ENCODE data around the gene RPS10.

Gene RPS10

GRCh38 chr6:34469499-34469898, 43.6 kb upstream of the RPS10 start:
- Histone ChIP-seq H3K9me3 (ENCODE audit: severe bottlenecking) (peaks cover 2% of the 10 kb centered on the region), H3K4me3 (ENCODE audit: severe bottlenecking) (no peak overlapping the region), H3K4me1 (ENCODE audit: insufficient read depth, poor library complexity, severe bottlenecking) (no peaks in the 10 kb centered on the region), H3K27me3 (ENCODE audit: insufficient read depth, poor library complexity, severe bottlenecking) (no peaks in the 10 kb centered on the region), H3K36me3 (ENCODE audit: low read depth) (no peaks in the 10 kb centered on the region), H3K27ac (ENCODE audit: poor library complexity, severe bottlenecking) (no peak overlapping the region)
- no peak for DNase-seq (ENCODE audit: low spot score)
- no peak for TF ChIP-seq CTCF (IDR thresholded peaks at IDR 0.05; ENCODE audit: poor library complexity, severe bottlenecking)
- ATAC-seq (ENCODE audit: low read depth): no peak

- DNase-seq (ENCODE audit: low spot score) (no peak), ATAC-seq (ENCODE audit: low read depth) (no peak)
- H3K4me3 ChIP-seq (ENCODE audit: severe bottlenecking): no peak overlapping the region
- no peak for TF ChIP-seq CTCF (IDR thresholded peaks at IDR 0.05; ENCODE audit: poor library complexity, severe bottlenecking)
- no peaks in the 10 kb centered on the region for H3K9me3 ChIP-seq (ENCODE audit: severe bottlenecking)
- no peaks in the 10 kb centered on the region for H3K36me3 ChIP-seq (ENCODE audit: low read depth)
- no peaks in the 10 kb centered on the region for H3K4me1 ChIP-seq (ENCODE audit: insufficient read depth, poor library complexity, severe bottlenecking)
- H3K27me3 ChIP-seq (ENCODE audit: insufficient read depth, poor library complexity, severe bottlenecking): no peaks in the 10 kb centered on the region
- H3K27ac ChIP-seq (ENCODE audit: poor library complexity, severe bottlenecking): no peak overlapping the region
These were observed 42.6 kb upstream of the RPS10 start for GRCh38 chr6:34468378-34468892.

- Histone ChIP-seq H3K9me3 (ENCODE audit: severe bottlenecking) (no peaks in the 10 kb centered on the region), H3K27ac (ENCODE audit: poor library complexity, severe bottlenecking) (no peak overlapping the region), H3K27me3 (ENCODE audit: insufficient read depth, poor library complexity, severe bottlenecking) (no peaks in the 10 kb centered on the region), H3K36me3 (ENCODE audit: low read depth) (no peaks in the 10 kb centered on the region), H3K4me1 (ENCODE audit: insufficient read depth, poor library complexity, severe bottlenecking) (no peaks in the 10 kb centered on the region), H3K4me3 (ENCODE audit: severe bottlenecking) (peak overlapping the region; percentile 27)
- no peak for TF ChIP-seq CTCF (IDR thresholded peaks at IDR 0.05; ENCODE audit: poor library complexity, severe bottlenecking)
- DNase-seq (ENCODE audit: low spot score): no peak
- ATAC-seq (ENCODE audit: low read depth): no peak
These were observed 40.6 kb upstream of the RPS10 start for GRCh38 chr6:34466242-34467185.

- H3K36me3 ChIP-seq (ENCODE audit: low read depth): no peaks in the 10 kb centered on the region
- TF ChIP-seq CTCF (IDR thresholded peaks at IDR 0.05; ENCODE audit: poor library complexity, severe bottlenecking): no peak
- H3K27me3 ChIP-seq (ENCODE audit: insufficient read depth, poor library complexity, severe bottlenecking): no peaks in the 10 kb centered on the region
- no peaks in the 10 kb centered on the region for H3K9me3 ChIP-seq (ENCODE audit: severe bottlenecking)
- H3K4me1 ChIP-seq (ENCODE audit: insufficient read depth, poor library complexity, severe bottlenecking): no peaks in the 10 kb centered on the region
- peak within 1 kb of the TSS; percentile 27 for H3K4me3 ChIP-seq (ENCODE audit: severe bottlenecking)
- no peak for DNase-seq (ENCODE audit: low spot score)
- H3K27ac ChIP-seq (ENCODE audit: poor library complexity, severe bottlenecking): no peak within 1 kb of the TSS
- peak; percentile 74 for ATAC-seq (ENCODE audit: low read depth)
These were observed 39.8 kb upstream of the RPS10 start, which contains the start of gene PACSIN1 for GRCh38 chr6:34465531-34466241. TSS of gene PACSIN1 (plus strand) at chr6:34466076. CDS start at chr6:34526306, 60,230 bp downstream.
